Measurements from ENCODE around the gene LRP10.
A peak's percentile ranks its signal among the peaks of the same experiment; 100 is the strongest.

LRP10 gene

GRCh38 chr14:22919601-22919921 is 48.0 kb downstream of the LRP10 start:
- DNase-seq (ENCODE audit: low spot score) = no peak

GRCh38 chr14:22920697-22921096 is 49.2 kb downstream of the LRP10 start:
- no peak for DNase-seq (ENCODE audit: low spot score)

GRCh38 chr14:22922294-22922693 is 50.8 kb downstream of the LRP10 start:
- DNase-seq (ENCODE audit: low spot score) = no peak

- DNase-seq (ENCODE audit: low spot score) = no peak
Measured at GRCh38 chr14:22923746-22924145, 52.2 kb downstream of the LRP10 start.

GRCh38 chr14:22925513-22925912 is 54.0 kb downstream of the LRP10 start:
- DNase-seq (ENCODE audit: low spot score) = no peak

- no peak for DNase-seq (ENCODE audit: low spot score)
Measured at GRCh38 chr14:22926316-22926715, 54.8 kb downstream of the LRP10 start.

- DNase-seq (ENCODE audit: low spot score) = peak; percentile 17
Measured at GRCh38 chr14:22928237-22929103, 56.9 kb downstream of the LRP10 start.

- peak; percentile 98 for DNase-seq (ENCODE audit: low spot score)
Measured at GRCh38 chr14:22929104-22929960, 57.8 kb downstream of the LRP10 start, which contains the start of gene PRMT5. Gene PRMT5 (minus strand): TSS chr14:22929376. CDS start chr14:22929361, 15 bp downstream.

- no peak for DNase-seq (ENCODE audit: low spot score)
Measured at GRCh38 chr14:22929961-22930364, 58.4 kb downstream of the LRP10 start.
